BE2C (cell line): ENCODE measurements around the gene NOS1AP.

Experiments
- DNase-seq: peaks from one replicate; pipeline ENCODE4 v3.0.0-alpha.2; 2020
- H3K27me3 ChIP-seq: fragments of 250-450 bp; sonication (Bioruptor Pico); 2 replicates; pipeline ENCODE4 v1.5.1; 2020; ENCODE audit warnings: mild to moderate bottlenecking
- H3K36me3 ChIP-seq: fragments of 250-450 bp; sonication (Bioruptor Pico); 2 replicates; pipeline ENCODE4 v1.5.1; 2020; ENCODE audit warnings: mild to moderate bottlenecking
- H3K4me1 ChIP-seq: fragments of 250-450 bp; sonication (Bioruptor Pico); 2 replicates; pipeline ENCODE4 v1.5.1; 2020
- H3K4me3 ChIP-seq: 2 replicates; pipeline ENCODE4 v1.5.1; 2011; ENCODE audit warnings: low read depth, low read length
- H3K9me3 ChIP-seq: fragments of 250-450 bp; sonication (Bioruptor Pico); 2 replicates; pipeline ENCODE4 v1.5.1; 2020
- TF ChIP-seq, protein P1 (sequence below): IDR thresholded peaks from 2 replicates; pipeline ENCODE4 v1.5.1; 2012; ENCODE audit warnings: mild to moderate bottlenecking, low read depth, low read length

NOS1AP gene

DNA sequence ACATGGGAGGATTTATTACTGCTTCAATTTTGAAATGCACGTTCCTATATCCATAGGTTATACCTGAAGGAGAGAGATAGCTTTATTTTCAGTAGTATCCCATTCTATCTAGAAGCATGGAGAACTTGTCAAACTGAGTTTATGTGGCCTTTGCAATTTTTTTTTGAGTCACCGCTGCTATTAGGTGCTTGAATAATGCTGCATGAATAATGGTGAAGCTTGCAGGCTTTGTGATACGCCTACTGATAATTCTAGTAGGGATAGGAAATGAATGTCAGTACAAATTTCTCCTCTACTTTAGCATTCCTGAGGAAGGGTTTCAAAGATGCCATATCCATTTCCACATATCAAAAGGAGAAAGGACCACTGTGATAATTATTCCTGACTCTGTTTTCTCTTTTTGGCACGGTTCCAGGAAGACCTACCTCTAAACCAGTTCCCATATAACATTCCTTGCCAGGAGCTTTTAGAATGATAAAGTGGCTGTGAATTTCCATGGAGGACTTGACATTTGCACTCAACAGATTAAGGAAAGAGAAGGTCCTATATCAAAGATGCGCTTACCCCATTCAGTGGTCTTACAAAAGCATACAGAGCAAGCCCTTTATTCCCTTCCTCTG, 223.7 kb downstream of the NOS1AP start:
- Histone ChIP-seq H3K27me3 (no peaks in the 10 kb centered on the region), H3K4me3 (no peak overlapping the region), H3K9me3 (no peaks in the 10 kb centered on the region), H3K4me1 (no peaks in the 10 kb centered on the region; the same call in 1 of the 2 replicates), H3K36me3 (no peaks in the 10 kb centered on the region)
- TF ChIP-seq, protein P1, sequence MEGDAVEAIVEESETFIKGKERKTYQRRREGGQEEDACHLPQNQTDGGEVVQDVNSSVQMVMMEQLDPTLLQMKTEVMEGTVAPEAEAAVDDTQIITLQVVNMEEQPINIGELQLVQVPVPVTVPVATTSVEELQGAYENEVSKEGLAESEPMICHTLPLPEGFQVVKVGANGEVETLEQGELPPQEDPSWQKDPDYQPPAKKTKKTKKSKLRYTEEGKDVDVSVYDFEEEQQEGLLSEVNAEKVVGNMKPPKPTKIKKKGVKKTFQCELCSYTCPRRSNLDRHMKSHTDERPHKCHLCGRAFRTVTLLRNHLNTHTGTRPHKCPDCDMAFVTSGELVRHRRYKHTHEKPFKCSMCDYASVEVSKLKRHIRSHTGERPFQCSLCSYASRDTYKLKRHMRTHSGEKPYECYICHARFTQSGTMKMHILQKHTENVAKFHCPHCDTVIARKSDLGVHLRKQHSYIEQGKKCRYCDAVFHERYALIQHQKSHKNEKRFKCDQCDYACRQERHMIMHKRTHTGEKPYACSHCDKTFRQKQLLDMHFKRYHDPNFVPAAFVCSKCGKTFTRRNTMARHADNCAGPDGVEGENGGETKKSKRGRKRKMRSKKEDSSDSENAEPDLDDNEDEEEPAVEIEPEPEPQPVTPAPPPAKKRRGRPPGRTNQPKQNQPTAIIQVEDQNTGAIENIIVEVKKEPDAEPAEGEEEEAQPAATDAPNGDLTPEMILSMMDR = no peak
- no peak for DNase-seq

DNA sequence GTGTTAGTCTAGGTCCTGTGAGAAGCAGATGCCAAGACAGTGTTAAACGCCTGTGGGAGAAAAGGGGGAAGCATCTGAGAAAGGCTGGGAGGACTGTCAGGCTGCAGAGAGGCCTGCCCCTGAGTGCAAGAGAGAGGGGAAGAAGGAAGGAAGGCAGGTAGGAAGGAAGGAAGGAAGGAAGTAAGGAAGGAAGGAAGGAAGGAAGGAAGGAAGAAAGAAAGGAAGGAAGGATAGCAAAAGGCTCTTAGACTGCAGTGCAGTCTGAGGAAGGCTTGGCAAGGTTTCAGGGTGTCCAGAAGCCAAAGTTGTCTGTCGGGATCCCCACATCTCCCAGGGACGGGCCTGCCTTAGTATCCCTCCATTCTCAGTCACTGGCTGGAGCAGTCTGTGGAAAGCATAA, 224.5 kb downstream of the NOS1AP start:
- no peaks in the 10 kb centered on the region for H3K36me3 ChIP-seq
- no peaks in the 10 kb centered on the region; the same call in 1 of the 2 replicates for H3K4me1 ChIP-seq
- H3K27me3 ChIP-seq = no peaks in the 10 kb centered on the region
- H3K4me3 ChIP-seq = no peak overlapping the region
- no peak for DNase-seq
- no peaks in the 10 kb centered on the region for H3K9me3 ChIP-seq
- TF ChIP-seq, protein P1 = no peak

DNA sequence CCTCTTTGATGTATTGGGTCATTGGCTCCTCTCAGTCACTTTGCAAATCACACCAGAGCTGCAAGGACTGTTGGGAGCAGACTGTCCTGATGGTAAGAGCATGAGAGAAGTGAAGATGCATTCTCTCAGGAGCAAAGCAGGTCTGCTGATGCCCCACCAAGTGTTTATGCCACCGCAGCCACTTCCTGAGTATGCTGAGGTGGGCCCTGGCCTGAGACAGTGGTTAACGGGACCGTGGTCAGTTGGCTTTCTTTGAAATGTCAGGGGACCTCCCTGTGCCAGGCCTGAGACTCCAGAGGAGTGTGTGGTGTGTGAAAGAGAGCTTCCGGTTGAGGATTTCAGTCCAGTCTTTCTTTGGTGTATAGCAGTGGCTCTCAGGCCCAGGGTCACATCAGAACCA, 227.7 kb downstream of the NOS1AP start:
- no peaks in the 10 kb centered on the region for H3K36me3 ChIP-seq
- H3K9me3 ChIP-seq = no peaks in the 10 kb centered on the region
- no peaks in the 10 kb centered on the region for H3K27me3 ChIP-seq
- no peaks in the 10 kb centered on the region; the same call in 1 of the 2 replicates for H3K4me1 ChIP-seq
- no peak overlapping the region for H3K4me3 ChIP-seq
- DNase-seq = no peak
- TF ChIP-seq, protein P1 = no peak

DNA sequence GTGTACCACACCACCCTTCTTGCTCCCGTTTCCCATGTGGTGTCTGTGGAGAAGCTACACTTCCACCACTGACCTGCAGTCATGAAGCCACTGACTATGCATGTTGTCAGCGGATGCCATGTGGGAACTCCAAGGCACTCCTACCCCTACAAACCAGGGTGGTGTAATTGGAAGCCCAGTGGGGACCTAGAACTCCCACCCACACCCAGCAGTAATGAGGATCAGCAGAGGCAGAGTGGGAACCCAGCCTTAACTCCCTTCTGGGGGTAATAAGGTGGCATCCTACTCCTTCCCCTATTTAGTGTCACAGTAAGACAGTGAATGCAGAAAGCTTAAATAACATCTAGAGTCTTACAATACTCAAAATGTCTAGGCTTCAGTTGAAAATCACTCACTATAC, 228.8 kb downstream of the NOS1AP start:
- no peaks in the 10 kb centered on the region for H3K9me3 ChIP-seq
- TF ChIP-seq, protein P1 = no peak
- no peaks in the 10 kb centered on the region for H3K27me3 ChIP-seq
- H3K4me1 ChIP-seq = no peaks in the 10 kb centered on the region
- no peak overlapping the region for H3K4me3 ChIP-seq
- H3K36me3 ChIP-seq = no peaks in the 10 kb centered on the region
- DNase-seq = no peak

DNA sequence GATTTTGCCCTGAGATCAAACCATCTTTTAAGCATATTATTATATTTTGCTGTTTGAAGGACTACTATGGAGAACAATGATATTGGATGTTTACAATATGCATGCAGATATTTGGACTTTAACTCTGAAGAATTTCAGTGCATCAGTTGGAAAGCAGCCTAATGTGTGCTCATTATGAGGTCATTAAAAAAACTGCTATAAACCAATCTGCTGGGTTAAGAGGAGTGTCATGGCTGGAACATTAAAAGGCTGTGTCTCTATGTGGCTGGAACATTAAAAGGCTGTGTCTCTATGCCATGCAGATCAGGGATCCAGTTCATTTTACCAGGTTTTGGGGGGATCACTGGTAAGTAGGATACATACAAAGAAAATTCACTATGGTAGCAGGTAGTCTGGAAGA, 229.5 kb downstream of the NOS1AP start:
- Histone ChIP-seq H3K4me3 (no peak overlapping the region), H3K36me3 (no peaks in the 10 kb centered on the region), H3K27me3 (no peaks in the 10 kb centered on the region), H3K9me3 (no peaks in the 10 kb centered on the region), H3K4me1 (no peaks in the 10 kb centered on the region)
- TF ChIP-seq, protein P1 = no peak
- DNase-seq = no peak

DNA sequence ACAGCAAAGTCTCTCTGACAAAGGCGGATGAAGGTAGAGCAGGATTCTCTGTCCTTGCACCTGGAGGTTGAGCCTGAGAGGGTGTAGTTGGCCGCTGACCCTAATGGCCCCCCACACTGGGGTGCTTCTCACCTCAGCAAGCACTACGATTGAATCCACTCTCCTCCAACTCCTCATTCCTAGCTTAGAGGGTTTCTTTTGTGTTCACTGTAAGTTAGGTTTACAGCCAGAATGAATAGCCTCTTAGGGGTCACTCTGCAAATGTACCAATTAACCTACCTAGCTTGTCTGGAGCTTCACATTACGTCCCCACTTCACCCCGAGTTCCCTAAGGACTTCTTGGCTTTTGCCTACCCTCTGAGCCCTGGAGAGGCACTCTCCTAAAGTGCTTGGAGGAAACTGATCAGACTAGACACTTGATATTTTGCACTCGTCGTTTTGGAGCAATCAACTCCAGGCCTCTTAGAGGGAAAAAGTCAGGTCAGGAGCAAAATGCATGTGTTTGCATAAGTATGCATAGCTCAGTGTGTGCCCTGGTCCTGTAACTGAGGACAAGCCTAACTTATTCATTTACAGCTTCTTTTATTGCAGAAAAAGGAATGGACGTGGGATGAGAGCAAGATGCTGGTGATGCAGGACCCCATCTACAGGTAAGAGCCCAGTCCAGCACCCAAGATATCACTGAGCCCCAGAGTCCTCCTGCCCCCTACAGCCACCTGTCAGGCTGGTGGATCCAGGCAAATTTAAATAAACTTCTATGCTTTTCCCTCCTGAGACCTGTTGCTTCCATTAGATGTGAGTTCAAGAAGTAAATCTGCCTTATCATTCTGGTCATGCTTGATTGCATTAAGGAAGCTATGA, 230.8 kb downstream of the NOS1AP start:
- DNase-seq = no peak
- no peaks in the 10 kb centered on the region for H3K9me3 ChIP-seq
- H3K36me3 ChIP-seq = no peaks in the 10 kb centered on the region
- H3K4me1 ChIP-seq = no peaks in the 10 kb centered on the region
- no peaks in the 10 kb centered on the region for H3K27me3 ChIP-seq
- H3K4me3 ChIP-seq = no peak overlapping the region
- TF ChIP-seq, protein P1 = no peak
